ENCODE measurements around the gene COL4A2.

Gene COL4A2

DNA sequence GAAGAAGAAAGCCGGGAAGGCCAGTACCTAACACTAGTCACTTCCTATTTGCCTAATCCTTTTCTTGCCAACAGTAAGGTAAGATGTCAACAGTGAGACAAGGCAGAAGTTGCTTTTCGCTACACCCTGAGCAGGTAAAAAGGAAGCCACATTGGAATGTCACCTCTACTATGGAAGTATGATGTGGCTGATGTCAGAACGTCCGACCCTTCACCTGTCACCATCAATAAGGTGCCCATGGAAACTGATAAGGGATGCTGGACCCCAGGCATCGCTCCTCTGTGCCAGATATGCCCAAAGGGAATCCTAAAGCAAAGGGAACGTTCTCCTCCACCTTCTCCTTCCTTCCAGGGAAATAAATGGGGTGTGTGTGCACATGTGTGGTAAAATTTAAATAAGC is 34.4 kb upstream of the COL4A2 start:
- no peak for DNase-seq

DNA sequence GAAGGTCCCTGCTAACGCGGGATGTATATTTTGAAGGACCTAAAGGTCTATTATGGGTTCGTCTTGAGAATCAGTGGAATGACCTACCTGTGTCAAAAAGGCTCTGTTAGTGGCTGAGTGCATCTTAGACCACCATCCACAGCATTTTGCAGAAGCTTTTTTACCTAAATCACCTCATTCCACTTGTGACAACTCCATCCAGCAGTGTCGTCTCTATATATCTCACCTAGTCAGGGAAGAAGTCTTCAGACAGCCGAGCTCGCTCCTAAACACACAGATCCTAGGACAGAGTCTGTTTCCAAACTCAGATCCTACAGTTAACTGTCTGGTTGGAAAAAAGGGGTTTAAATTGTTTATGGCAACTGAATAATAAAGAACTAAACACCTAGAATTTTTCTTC is 33.8 kb upstream of the COL4A2 start:
- no peak for DNase-seq

DNA sequence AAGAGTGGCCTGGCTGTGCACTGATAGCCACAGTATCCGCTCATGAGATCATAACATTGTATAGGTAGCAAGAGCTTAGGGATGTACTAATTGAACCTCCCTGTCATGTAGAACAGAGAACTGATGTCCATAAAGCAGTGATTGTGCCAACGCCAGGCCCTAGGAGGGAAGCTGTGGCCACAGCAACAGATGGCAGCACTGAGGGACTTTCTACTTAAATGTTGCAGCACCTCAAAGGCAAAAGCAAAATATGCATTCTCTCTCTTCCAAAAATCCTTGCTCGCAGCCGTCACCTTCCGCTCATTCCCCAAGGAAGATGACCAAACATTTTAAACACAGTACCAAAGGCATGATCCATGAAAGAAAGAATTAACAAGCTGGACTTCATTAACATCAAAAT is 32.4 kb upstream of the COL4A2 start:
- DNase-seq: no peak

DNA sequence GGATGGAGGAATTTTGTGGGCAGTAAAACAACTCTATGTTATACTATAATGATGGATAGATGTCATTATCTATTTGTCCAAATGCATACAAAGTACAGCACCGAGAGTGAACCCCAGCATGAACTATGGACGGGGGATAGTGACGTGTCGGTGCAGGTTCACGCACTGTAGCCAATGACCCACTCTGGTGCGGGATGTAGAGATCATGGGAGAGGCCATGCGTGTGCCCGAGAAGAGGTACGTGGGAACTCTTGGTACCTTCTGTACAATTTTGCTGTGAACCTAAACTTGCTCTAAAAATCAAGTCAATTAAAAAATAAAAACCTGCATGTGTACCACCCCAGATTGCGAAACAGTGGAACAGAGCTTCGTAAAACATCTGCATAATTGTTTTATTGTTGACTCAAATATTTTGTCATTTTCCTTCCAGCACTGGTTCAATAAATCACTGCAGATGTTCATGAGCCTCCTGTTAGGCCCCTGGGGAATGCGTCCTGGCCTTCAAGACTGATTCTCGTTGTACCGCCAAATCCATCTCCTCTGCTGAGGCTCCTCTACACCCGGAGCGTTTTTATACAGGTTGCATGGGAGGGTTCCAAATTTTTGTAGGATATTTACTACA is 31.0 kb upstream of the COL4A2 start:
- no peak for DNase-seq

DNA sequence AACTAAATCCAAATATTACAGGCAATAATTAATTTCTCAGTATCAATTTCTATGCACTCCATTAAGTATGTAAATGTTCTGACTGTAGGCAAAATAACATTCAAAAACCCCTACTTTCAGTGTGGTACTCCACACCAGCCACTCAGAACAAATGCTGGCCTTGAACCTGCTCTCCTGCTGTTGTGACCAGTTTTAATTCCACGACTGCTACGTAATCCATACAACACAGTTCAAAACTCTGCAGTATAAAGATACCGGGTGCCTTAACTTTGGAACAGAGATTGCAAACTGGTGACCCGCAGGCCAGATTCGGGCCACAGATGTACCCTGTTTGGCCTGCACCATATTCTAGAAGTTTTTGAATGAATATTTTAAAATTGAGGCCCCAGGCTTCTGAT is 30.5 kb upstream of the COL4A2 start:
- DNase-seq: no peak

DNA sequence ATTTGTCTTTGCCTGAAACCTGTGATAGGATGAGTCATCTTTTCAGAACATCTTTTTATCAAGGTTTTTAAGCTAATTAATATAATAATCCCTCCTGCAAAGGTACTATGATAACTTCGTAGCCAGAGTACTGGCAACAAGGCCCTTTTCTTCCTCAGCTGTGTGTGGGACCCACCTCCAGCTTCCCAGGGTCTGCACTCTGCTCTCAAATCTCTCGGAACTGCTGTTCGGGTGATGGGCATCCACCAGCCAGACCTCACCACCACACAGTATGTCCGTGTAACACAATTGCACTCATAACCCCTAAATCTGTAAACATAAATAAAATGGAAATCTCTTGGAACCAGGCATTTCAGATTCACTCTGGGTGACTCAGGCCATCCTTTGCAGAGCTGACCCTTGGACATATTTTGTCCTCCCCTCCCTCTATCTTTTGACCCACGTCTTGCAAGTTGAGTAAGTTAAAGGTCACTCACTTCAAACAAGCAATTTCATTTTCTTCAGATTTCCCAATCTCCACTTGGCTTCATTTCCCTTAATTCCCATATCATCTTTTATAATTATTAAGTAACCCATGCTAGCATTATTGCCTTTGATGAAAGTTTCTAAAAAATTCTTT is 29.6 kb upstream of the COL4A2 start:
- no peak for DNase-seq

DNA sequence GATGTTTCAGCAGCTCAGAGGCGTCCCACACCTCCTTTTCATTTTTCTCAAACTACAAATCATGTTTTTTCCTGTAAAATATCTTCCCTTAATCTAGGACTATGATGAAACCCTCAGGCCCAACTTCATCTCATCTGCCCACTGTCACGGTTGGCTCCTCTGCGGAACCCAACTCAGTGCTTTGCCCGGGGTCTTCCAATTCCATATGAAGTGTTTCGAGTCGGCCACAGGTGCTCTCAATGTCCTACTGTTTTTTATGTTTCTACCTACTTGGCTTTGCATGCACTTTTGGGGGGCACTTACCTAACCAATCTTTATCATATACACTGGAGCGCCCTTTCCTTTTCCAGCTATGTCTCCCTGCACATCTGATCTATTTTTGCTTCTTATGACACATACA is 28.2 kb upstream of the COL4A2 start:
- no peak for DNase-seq

DNA sequence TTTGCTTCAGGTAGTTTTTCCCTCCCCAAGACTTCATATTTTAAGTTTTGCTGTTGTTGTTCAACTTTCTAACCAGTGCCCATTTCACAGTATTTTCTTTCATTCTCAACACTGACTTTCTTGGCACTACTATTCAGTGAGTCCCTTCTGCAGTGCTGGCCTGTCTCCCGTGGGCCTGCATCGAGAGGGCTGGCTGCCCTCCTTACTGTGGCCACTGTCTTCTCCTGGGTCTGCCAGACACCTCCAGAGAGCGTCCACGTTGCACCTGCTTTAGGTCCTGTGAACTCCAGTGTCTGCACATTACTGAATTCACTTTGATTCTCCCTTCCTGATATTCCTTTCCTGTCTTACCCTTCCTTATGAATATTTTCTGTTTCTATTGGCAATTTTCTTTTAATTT is 27.4 kb upstream of the COL4A2 start:
- no peak for DNase-seq

DNA sequence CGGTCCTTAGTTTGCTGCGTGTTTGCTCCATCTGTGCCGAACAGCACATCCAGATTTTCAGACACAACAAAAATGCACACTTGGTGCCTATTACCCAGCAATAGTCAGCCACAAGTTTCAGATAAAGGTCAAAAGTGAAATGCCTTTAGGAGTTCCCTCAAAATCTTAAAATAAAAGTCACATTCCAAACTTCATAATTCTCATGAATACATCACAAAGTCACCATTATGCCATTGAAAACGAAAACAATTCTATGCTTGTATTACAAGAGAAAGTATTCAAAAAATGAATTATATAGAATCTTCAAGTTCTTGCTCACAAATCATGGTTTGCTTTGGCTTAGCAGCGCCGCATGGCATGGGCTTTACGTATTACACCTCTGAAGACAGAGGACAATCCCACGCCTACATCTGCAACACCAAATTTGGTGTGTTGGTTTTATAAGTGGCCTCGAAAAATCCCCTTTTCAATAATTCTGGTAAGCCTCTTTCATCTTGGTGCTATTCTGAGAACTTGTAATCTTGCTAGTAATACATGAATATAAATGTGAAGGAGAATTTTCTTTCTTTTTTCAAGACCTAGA is 26.8 kb upstream of the COL4A2 start:
- DNase-seq: no peak

DNA sequence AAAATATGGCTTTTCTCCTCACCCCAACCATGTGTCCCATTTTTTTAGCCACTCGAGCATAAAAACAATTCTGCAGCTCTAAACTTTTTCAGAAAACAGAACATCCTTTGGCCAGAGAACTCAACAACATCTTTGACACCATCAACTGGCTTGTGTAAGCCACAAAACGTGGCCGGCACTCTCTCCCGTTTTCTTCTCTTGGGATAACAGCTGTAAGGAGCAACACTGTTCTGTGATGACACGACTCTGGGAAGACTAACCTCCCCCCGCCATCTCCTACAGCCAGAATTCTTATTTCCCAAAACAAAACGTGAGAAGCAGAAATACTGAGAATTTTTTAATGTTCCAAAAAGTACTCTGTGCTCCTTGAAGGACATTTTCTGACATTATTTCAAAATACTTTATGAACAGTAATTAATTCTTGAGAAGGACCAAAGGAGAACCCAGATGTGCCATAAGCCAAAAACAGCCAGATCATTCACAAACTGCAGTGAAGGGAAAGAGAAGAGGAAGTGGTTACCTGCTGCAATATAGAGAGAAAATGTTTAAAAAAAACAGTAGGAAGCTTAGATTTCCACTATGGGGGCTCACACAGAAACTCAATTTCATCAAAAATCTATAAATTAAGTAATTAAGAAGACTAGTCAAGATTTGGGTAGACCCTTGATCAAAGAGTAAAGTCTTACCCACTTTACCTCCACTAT is 25.9 kb upstream of the COL4A2 start:
- no peak for DNase-seq

DNA sequence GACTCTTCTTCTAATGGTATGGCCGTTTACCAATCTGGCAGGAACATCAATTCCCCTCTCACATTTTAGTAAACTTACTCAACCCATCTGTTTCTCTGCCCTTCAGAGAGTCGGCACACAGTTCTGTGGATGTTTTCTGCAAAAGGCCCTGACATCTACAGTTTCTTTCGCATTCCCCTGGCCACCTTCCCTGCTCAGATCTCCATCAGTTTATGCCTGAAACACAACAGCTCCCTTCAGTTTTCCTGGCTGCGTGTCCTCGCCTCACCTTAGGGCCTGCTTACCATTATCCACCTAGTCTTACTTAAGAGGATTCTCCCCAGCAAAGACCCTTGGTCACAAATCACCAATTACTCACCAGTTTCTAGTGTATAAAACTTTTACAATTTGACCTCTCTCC is 25.3 kb upstream of the COL4A2 start:
- DNase-seq: no peak

DNA sequence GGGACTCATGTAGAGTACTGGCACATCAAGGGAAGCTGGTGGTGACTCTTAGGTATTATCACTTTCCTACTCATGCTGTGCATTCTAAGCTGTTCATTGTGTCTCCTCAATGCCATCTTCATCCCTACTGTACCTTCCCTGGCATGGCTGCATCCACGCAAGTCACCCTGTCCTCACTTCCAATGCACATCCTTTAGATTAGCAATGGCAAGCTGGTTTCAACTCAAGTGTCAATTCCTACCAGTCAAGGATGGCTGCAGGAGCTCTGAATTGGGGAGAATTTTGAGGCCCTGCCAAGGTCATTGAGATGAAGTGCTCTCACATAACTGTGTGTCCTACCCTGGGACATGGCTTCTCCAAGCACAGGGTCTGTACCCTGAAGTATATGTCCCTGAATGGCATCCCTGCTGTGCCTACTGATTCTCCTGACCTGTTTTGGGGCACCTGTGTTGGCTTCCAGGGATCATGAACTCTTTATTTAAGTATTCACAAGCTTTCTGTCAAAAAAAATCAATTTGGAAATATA is 24.7 kb upstream of the COL4A2 start:
- DNase-seq: no peak

DNA sequence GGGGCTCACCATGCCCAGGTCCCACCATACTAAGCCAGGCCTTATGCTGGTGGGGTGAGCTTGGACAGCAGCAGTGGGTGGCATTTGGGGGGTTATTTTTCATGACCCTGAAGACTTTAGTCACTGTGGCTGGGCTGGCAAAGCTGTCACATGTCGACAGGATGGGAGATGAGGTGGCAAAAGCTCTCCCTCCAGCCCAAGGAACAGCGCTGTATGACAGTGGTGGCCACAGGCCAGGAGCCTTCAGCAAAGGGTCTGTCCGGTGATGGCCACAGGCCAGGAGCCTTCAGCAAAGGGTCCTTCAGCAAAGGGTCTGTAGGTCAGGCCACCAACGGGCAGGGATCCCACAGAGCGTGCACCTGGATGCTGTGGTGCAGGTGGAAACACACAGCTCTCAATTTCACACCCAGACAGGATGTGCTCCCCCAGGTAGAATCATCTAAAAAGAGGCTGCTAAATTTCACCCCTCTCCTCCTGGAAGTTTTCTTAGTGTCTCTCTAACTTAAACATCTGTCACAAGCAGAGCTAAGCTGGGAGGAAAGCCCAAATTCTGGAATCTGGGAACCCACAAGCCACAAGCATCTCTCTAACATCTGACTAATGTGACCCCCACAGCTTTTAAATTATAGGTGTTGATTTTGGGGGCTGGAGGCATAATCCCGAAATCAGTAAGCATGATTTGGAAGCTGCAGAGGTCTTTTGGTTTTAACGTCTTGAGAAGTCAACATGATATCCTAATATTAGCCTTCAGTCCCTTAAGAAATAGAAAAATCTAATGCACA is 23.2 kb upstream of the COL4A2 start:
- no peak for DNase-seq

DNA sequence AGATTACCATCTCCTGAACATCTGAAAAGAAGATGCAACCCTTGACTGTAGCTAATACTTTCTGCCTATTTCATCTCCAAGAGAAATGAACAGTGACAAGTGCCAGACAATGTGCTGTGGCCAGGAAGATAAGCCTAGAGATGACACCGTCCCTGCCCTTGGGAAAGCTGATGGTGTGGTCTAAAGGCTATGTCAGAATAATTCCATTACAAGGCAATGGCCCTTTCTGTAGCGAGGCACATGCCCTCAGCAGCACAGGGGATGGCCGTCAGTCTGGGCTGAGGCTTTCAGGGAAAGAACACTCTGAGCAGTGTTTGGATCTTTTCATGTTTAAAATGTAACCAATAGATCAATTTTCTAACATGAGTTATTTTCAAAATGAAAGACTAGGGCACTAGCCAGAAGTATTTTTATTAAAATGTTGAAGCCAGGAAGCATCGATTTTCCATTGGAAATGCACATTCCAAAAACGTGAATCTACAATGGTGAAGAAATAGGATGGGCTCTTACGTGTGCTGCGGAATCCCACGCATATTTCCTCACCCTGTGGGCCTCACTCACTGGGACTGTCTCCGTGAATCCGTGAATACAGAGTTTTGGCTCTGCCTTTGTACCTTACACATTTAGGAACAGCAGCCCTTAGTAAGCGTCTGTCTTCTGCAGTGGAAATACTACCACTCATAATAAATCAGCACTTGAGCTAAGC is 22.2 kb upstream of the COL4A2 start:
- no peak for DNase-seq

DNA sequence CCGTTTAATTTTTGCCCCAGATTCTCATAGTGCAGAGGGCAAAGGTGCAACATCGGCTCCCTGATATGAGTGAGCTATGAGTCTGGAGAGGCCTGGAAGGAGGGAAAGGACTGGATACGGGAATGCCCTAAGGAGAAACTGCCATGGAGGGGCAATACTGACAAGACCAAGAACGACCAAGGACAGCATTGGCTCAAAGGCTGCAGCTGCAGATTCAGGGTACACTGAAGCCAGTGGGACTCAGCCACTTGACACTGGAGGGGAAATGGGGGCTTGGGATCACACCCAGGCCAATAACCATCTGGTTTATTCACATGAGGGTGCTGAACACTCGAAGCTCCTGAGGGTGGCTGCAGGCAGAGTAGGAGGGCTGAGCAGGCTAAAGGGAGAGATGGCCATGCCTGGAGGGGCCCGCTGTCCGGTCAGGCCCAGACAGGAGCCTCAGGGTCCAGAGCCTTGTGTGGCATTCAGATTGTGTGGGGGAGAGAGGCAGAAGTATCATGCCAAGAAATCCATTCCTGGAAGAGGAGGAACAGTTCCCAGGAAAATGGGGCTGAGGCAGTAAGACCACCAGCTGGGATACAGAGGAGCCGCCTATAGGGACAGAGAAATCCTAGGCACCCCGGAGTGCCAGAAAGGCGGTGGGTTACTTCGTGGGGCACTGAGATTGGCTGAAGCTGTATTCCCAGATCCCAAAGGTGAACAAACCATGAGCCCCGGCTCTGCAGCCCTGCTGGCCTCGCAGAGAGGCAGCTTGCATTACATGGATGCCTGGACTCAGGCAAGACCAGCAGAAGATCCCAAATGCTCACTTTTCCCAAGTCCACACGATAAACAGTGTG is 20.9 kb upstream of the COL4A2 start:
- no peak for DNase-seq

DNA sequence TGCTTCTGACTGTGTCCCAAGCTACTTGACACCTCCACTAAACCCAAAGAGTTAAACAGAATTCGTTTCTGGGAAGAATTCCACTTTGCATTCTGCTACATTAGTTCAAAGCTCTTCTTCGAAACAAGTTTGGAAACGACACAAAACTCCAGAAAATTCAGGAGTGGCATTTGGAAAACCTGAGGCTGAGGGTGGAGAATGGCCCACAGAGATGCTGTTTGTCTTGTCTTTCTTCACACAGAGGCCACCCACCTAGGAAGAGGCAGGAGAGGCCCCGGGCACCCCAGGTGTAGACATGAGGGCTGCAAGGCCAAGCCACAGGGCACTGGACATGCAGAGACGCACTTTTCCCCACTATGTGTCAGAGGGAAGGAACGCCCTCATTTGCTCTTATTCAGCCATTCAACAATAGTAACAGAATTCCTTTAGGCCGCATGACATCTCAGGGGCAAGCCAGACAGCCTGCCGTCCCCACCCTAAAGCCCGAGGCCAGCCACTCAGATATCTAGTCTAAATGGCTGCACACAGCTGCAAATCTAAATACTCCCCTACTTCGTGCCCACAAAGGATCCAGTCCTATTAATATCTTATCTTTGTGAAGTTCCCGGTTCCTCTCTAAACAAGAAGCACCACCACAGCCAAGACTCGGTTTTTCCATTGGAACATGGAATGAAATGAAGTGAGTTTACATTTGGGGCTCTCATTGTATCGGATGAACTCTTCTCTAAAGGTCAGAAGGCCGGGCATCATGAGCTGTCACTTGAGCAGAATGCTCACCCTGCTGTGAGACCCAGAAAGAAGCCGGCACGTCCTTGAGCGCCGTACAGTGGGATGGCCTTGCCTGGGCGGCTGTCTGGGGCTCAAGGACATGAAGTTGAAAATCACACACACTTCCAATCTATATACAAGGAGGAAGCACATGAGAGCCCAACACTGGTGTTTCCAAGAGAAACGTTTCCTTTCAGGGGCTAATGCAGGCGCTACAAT is 20.0 kb upstream of the COL4A2 start:
- no peak for DNase-seq

DNA sequence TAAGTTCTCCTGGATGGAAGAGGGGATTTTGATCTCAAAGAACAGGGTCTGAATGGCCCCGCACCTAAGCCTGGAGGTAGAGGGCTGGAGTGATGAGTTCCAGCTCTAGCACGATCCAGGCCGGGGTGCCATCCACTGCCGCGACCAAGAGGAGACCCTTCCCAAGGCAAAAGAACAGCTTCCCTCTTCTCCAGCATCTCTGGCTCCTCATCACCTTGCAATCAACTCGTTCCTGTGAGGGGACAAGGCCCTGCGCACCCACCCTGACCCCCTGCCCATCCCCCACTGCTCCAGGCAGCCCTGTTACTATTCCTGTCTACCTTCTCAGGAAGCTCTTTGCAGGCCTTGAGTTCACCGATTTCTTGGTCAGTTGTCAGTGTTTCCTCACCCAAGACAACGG is 17.9 kb upstream of the COL4A2 start:
- no peak for DNase-seq

DNA sequence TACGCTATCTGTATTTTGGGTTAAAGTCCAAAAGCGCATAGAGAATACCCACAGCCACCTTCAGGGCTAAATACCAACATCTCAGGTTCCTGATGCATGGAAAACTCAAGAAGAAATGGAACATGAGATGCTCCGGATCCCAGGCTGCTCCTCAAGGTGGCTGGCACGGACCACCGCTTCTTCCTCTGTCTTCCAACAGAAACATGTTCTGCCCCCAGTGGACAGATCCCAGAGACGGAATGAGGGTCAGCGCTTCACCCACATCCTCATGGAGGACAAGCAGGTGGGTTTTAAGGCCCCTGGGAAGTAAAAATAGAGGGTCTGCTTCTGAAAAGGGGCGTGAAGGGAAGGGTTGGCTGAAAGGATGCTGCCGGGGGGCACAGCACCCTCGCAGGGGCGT is 17.4 kb upstream of the COL4A2 start:
- no peak for DNase-seq

DNA sequence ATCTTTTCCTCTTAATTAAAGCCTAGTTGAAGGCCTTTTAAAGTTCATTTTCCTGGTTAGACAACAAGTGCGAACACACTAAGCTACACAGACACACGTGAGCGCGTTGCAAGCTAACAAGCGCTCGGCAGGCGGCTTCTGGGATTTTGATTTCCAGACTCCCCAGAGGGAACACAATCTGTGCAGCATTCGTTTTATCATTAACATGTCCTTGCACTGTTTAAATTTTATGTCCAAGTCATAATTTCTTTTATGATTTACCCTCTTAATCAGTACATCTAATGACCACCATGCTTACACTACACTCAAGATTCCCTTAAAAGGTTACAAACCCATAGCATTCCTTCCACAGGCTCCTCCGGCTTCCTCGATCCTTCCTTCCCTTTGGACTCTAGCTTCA is 16.9 kb upstream of the COL4A2 start:
- DNase-seq: no peak

DNA sequence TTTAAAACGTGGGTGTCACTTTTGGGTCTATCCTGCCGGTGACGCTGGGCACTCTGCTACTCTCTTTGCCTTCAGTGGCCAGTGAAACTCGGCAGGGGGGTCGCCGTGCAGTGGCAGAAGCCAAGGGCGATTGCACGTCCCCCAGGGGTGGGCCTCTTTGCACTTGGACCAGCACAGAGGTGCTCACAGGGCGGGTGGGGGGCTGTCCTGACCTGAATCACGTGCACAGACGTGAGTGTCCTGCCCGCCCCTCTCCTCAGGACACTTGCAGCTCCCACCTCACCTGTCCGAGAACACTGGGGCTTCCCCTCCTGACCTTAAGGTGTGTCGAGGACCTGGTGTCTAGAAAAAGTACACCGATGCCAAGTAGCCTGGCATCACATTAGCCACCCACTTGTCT is 16.3 kb upstream of the COL4A2 start:
- DNase-seq: no peak
